Heart left ventricle (tissue), 16 donors: Measurements from ENCODE around the gene CHST9. TPM values are rescaled to one million over a fixed set of nuclear protein-coding genes. Genes with fewer than 3 reads are reported as not detected.

Experiments used
- ATAC-seq, 4 donors: fragments of 200-7000 bp; cut with Tn5 transposase; one replicate each; pipeline ENCODE4 v1.9.1; 2020 to 2022; ENCODE audit warnings: moderate library complexity in 4 of 4, mild to moderate bottlenecking in 3 of 4, moderate number of reproducible peaks in 1 of 4
- DNase-seq, 5 donors: peaks; one replicate each; pipeline ENCODE4 v3.0.0-alpha.2; 2020
- H3K27ac ChIP-seq, 12 donors: fragments of 200-600 bp; sonication (generic) in 4 of 12; one replicate each; pipeline versions ENCODE4 v1.5.0 to v1.8.0; 2016 to 2022; ENCODE audit warnings: mild to moderate bottlenecking in 2 of 12
- H3K27me3 ChIP-seq, 9 donors: fragments of 200-600 bp; sonication (generic) in 2 of 9; one replicate each; pipeline versions ENCODE4 v1.5.1 to v1.8.0; 2016 to 2022; ENCODE audit warnings: mild to moderate bottlenecking in 3 of 9
- H3K36me3 ChIP-seq, 9 donors: fragments of 200-600 bp; sonication (generic) in 2 of 9; one replicate each; pipeline versions ENCODE4 v1.5.0 to v1.8.0; 2018 to 2022; ENCODE audit warnings: mild to moderate bottlenecking in 2 of 9
- H3K4me1 ChIP-seq, 12 donors: fragments of 200-600 bp; sonication (generic) in 4 of 12; one replicate each; pipeline versions ENCODE4 v1.5.0 to v1.8.0; 2016 to 2022; ENCODE audit warnings: mild to moderate bottlenecking in 3 of 12
- H3K4me3 ChIP-seq, 12 donors: fragments of 200-600 bp; sonication (generic) in 4 of 12; one replicate each; pipeline versions ENCODE4 v1.5.0 to v1.8.0; 2017 to 2022; ENCODE audit warnings: mild to moderate bottlenecking in 9 of 12, moderate library complexity in 4 of 12
- H3K9me3 ChIP-seq, 12 donors: fragments of 200-600 bp; sonication (generic) in 4 of 12; one replicate each; pipeline versions ENCODE4 v1.5.0 to v1.8.0; 2016 to 2022; ENCODE audit warnings: mild to moderate bottlenecking in 1 of 12
- POLR2A ChIP-seq, 2 donors: fragments of 450-650 bp; IDR thresholded peaks; one replicate each; pipeline ENCODE4 v1.6.1; 2017; ENCODE audit warnings: antibody characterized with exemption in 2 of 2, mild to moderate bottlenecking in 2 of 2, moderate library complexity in 2 of 2
- WGBS, 4 donors: extraction: QIAGEN DNeasy Blood & Tissue Kit in 2 of 4; methylation state at CpG; one replicate each; pipeline versions ENCODE4 v1.1.5 to v1.1.7; 2013 to 2018; 5-methylcytosine and 5-hydroxymethylcytosine counted together
- intact Hi-C, 10 donors: fragments of 100-400 bp; cut with DNase I; formaldehyde crosslinking; loops; one replicate each; pipeline versions ENCODE4 v1.11.1 to v1.14.2; 2022
- polyA plus RNA-seq, 2 donors: library from polyadenylated mRNA; stranded (reverse); fragments of 200-250 nt; gene quantifications; one replicate each; pipeline ENCODE4 v1.2.3, GENCODE V29; 2013
- total RNA-seq, 9 donors: library from RNA; depleted of rRNA in 2 of 9; stranded (reverse); fragments of >200 nt in 2 of 9; fragmentation: NEBNext Ultra II Directional in 3 of 9; extraction: Animal tissue kit (Norgen Biotek cat#: 25700) in 3 of 9; gene quantifications; one replicate each; pipeline versions ENCODE4 v1.1.0 to v1.2.4, GENCODE V29; 2016 to 2023
- TF ChIP-seq, protein P1 (sequence below), 12 donors: fragments of 200-600 bp; sonication (generic) in 4 of 12; IDR thresholded peaks; one replicate each; pipeline versions ENCODE4 v1.5.0 to v1.8.0; 2018 to 2022; ENCODE audit warnings: antibody characterized with exemption in 12 of 12, mild to moderate bottlenecking in 5 of 12
- donor health status: ischemic (EF 13 %, LVEDD 7.1; RV severe dilation, severe dysfunction).
- donor health status: healthy with polysubstance abuse.
- donor health status: DM: no; HTN: yes; CAD: no.
- donor health status: DM: no; HTN: no; CAD: no.
- donor health status: ischemic (EF 25% LVEDD 6.9; RV normal size, moderate dysfunction).
- donor health status: ischemic (EF 25% LVEDD 5.7; RV mildly dilated, moderate dysfunction).
- donor health status: healthy.
- donor health status: DM: yes; HTN: yes; CAD: no.
- donor health status: ischemic (EF 35%, LVEDD 5.7; RV mildly dilated, moderate dysfunction).
- donor health status: nonischemic (EF 11% LVEDD 7.7; RV severe dilation, severe dysfunction).
- donor health status: DM: yes; HTN: yes; CAD: no.
- donor health status: PGD.
- donor health status: ischemic (EF 29% LVEDD 5.4; RV normal size, mild dysfunction).
- donor health status: nonischemic (EF 23%, LVEDD 6.1; RV moderate dilation, normal function).

CHST9 gene
- total and polyA plus RNA-seq, 11 donors, result 0.03 to 20.2 (median 4.1) TPM

- no peaks in the 10 kb centered on the region for H3K36me3 ChIP-seq
- H3K27me3 ChIP-seq, result no peaks in the 10 kb centered on the region
- no peaks in the 10 kb centered on the region for H3K9me3 ChIP-seq
- TF ChIP-seq POLR2A (IDR thresholded peaks at IDR 0.05), result no peak
- TF ChIP-seq, protein P1, sequence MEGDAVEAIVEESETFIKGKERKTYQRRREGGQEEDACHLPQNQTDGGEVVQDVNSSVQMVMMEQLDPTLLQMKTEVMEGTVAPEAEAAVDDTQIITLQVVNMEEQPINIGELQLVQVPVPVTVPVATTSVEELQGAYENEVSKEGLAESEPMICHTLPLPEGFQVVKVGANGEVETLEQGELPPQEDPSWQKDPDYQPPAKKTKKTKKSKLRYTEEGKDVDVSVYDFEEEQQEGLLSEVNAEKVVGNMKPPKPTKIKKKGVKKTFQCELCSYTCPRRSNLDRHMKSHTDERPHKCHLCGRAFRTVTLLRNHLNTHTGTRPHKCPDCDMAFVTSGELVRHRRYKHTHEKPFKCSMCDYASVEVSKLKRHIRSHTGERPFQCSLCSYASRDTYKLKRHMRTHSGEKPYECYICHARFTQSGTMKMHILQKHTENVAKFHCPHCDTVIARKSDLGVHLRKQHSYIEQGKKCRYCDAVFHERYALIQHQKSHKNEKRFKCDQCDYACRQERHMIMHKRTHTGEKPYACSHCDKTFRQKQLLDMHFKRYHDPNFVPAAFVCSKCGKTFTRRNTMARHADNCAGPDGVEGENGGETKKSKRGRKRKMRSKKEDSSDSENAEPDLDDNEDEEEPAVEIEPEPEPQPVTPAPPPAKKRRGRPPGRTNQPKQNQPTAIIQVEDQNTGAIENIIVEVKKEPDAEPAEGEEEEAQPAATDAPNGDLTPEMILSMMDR (IDR thresholded peaks at IDR 0.05), result no peak
- no peak overlapping the region for H3K4me3 ChIP-seq
- no peak for DNase-seq
- no peak for ATAC-seq
- 60 to 64% (median 61%) methylated on average over 4 of the region's 4 CpGs for WGBS, 4 donors
- intact Hi-C loops, result no loop called here
- no peak overlapping the region for H3K27ac ChIP-seq
- no peaks in the 10 kb centered on the region for H3K4me1 ChIP-seq
These were observed 273.3 kb downstream of the CHST9 start for GRCh38 chr18:26911840-26912239.

GRCh38 chr18:26909599-26910290, 275.4 kb downstream of the CHST9 start:
- no peaks in the 10 kb centered on the region for H3K27me3 ChIP-seq
- DNase-seq, result no peak
- H3K4me3 ChIP-seq, result no peak overlapping the region
- H3K4me1 ChIP-seq, result no peaks in the 10 kb centered on the region
- no peak for TF ChIP-seq POLR2A (IDR thresholded peaks at IDR 0.05)
- TF ChIP-seq, protein P1 (IDR thresholded peaks at IDR 0.05), result no peak
- 30 to 45% (median 40%) methylated on average over 5 of the region's 5 CpGs for WGBS, 4 donors
- intact Hi-C loops, result no loop called here
- no peak overlapping the region for H3K27ac ChIP-seq
- ATAC-seq, result peak; percentile 42 to 81 (median 58)
- no peaks in the 10 kb centered on the region for H3K36me3 ChIP-seq
- no peaks in the 10 kb centered on the region for H3K9me3 ChIP-seq

DNA sequence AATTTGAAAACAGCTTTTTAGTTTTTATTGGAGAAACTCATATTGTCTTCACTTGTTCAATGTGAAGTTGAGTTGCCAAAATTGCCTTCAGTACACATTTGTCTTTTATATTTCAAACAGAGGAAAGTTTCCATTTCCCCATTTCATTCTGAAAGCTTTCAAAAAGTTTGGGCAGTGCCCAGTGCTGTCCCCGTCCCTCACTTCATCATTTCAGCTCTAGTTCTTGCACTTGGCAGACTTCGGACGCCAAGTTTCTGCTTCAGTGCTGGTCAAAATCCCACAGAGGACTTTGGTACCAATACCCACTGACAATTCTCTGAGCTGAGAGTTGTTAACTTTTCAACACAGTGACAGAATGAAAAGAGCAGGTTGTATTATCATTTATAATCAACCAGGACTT, 276.2 kb downstream of the CHST9 start:
- Histone ChIP-seq H3K27me3 (no peaks in the 10 kb centered on the region), H3K4me3 (no peak overlapping the region), H3K9me3 (peaks cover 0 to 5% (median 0%) of the 10 kb centered on the region in 12 donors), H3K27ac (no peak overlapping the region), H3K4me1 (no peaks in the 10 kb centered on the region), H3K36me3 (no peaks in the 10 kb centered on the region)
- no peak for DNase-seq
- WGBS, 4 donors, result 64 to 78% (median 65%) methylated on average over 3 of the region's 3 CpGs
- ATAC-seq, result no peak
- intact Hi-C loops, result no loop called here
- TF ChIP-seq, protein P1 (IDR thresholded peaks at IDR 0.05), result no peak
- TF ChIP-seq POLR2A (IDR thresholded peaks at IDR 0.05), result no peak

GRCh38 chr18:26902291-26902690, 282.8 kb downstream of the CHST9 start:
- WGBS, 4 donors, result 82 to 92% (median 89%) methylated on average over 5 of the region's 5 CpGs
- Histone ChIP-seq H3K4me3 (no peak overlapping the region), H3K9me3 (peaks cover 0 to 14% (median 0%) of the 10 kb centered on the region in 12 donors), H3K27me3 (no peaks in the 10 kb centered on the region), H3K36me3 (no peaks in the 10 kb centered on the region), H3K4me1 (no peaks in the 10 kb centered on the region), H3K27ac (no peak overlapping the region)
- no peak for TF ChIP-seq POLR2A (IDR thresholded peaks at IDR 0.05)
- TF ChIP-seq, protein P1 (IDR thresholded peaks at IDR 0.05), result no peak
- DNase-seq (no peak), ATAC-seq (no peak)
- intact Hi-C loops, result no loop called here
